Heart left ventricle (tissue), 16 donors: ENCODE data around the gene IGSF9. TPM values are rescaled to one million over a fixed set of nuclear protein-coding genes. Genes with fewer than 3 reads are reported as not detected.

Experiments used
- ATAC-seq, 4 donors: fragments of 200-7000 bp; cut with Tn5 transposase; one replicate each; pipeline ENCODE4 v1.9.1; 2020 to 2022; ENCODE audit warnings: moderate library complexity in 4 of 4, mild to moderate bottlenecking in 3 of 4, moderate number of reproducible peaks in 1 of 4
- DNase-seq, 5 donors: peaks; one replicate each; pipeline ENCODE4 v3.0.0-alpha.2; 2020
- H3K27ac ChIP-seq, 12 donors: fragments of 200-600 bp; sonication (generic) in 4 of 12; one replicate each; pipeline versions ENCODE4 v1.5.0 to v1.8.0; 2016 to 2022; ENCODE audit warnings: mild to moderate bottlenecking in 2 of 12
- H3K27me3 ChIP-seq, 9 donors: fragments of 200-600 bp; sonication (generic) in 2 of 9; one replicate each; pipeline versions ENCODE4 v1.5.1 to v1.8.0; 2016 to 2022; ENCODE audit warnings: mild to moderate bottlenecking in 3 of 9
- H3K36me3 ChIP-seq, 9 donors: fragments of 200-600 bp; sonication (generic) in 2 of 9; one replicate each; pipeline versions ENCODE4 v1.5.0 to v1.8.0; 2018 to 2022; ENCODE audit warnings: mild to moderate bottlenecking in 2 of 9
- H3K4me1 ChIP-seq, 12 donors: fragments of 200-600 bp; sonication (generic) in 4 of 12; one replicate each; pipeline versions ENCODE4 v1.5.0 to v1.8.0; 2016 to 2022; ENCODE audit warnings: mild to moderate bottlenecking in 3 of 12
- H3K4me3 ChIP-seq, 12 donors: fragments of 200-600 bp; sonication (generic) in 4 of 12; one replicate each; pipeline versions ENCODE4 v1.5.0 to v1.8.0; 2017 to 2022; ENCODE audit warnings: mild to moderate bottlenecking in 9 of 12, moderate library complexity in 4 of 12
- H3K9me3 ChIP-seq, 12 donors: fragments of 200-600 bp; sonication (generic) in 4 of 12; one replicate each; pipeline versions ENCODE4 v1.5.0 to v1.8.0; 2016 to 2022; ENCODE audit warnings: mild to moderate bottlenecking in 1 of 12
- CTCF ChIP-seq, 12 donors: fragments of 200-600 bp; sonication (generic) in 4 of 12; IDR thresholded peaks; one replicate each; pipeline versions ENCODE4 v1.5.0 to v1.8.0; 2018 to 2022; ENCODE audit warnings: antibody characterized with exemption in 12 of 12, mild to moderate bottlenecking in 5 of 12
- POLR2A ChIP-seq, 2 donors: fragments of 450-650 bp; IDR thresholded peaks; one replicate each; pipeline ENCODE4 v1.6.1; 2017; ENCODE audit warnings: antibody characterized with exemption in 2 of 2, mild to moderate bottlenecking in 2 of 2, moderate library complexity in 2 of 2
- WGBS, 4 donors: extraction: QIAGEN DNeasy Blood & Tissue Kit in 2 of 4; methylation state at CpG; one replicate each; pipeline versions ENCODE4 v1.1.5 to v1.1.7; 2013 to 2018; 5-methylcytosine and 5-hydroxymethylcytosine counted together
- intact Hi-C, 10 donors: fragments of 100-400 bp; cut with DNase I; formaldehyde crosslinking; loops; one replicate each; pipeline versions ENCODE4 v1.11.1 to v1.14.2; 2022
- polyA plus RNA-seq, 2 donors: library from polyadenylated mRNA; stranded (reverse); fragments of 200-250 nt; gene quantifications; one replicate each; pipeline ENCODE4 v1.2.3, GENCODE V29; 2013
- total RNA-seq, 9 donors: library from RNA; depleted of rRNA in 2 of 9; stranded (reverse); fragments of >200 nt in 2 of 9; fragmentation: NEBNext Ultra II Directional in 3 of 9; extraction: Animal tissue kit (Norgen Biotek cat#: 25700) in 3 of 9; gene quantifications; one replicate each; pipeline versions ENCODE4 v1.1.0 to v1.2.4, GENCODE V29; 2016 to 2023
- donor health status: ischemic (EF 13 %, LVEDD 7.1; RV severe dilation, severe dysfunction).
- donor health status: healthy with polysubstance abuse.
- donor health status: DM: no; HTN: yes; CAD: no.
- donor health status: DM: no; HTN: no; CAD: no.
- donor health status: ischemic (EF 25% LVEDD 6.9; RV normal size, moderate dysfunction).
- donor health status: ischemic (EF 25% LVEDD 5.7; RV mildly dilated, moderate dysfunction).
- donor health status: healthy.
- donor health status: DM: yes; HTN: yes; CAD: no.
- donor health status: ischemic (EF 35%, LVEDD 5.7; RV mildly dilated, moderate dysfunction).
- donor health status: nonischemic (EF 11% LVEDD 7.7; RV severe dilation, severe dysfunction).
- donor health status: DM: yes; HTN: yes; CAD: no.
- donor health status: PGD.
- donor health status: ischemic (EF 29% LVEDD 5.4; RV normal size, mild dysfunction).
- donor health status: nonischemic (EF 23%, LVEDD 6.1; RV moderate dilation, normal function).

Gene IGSF9
- total and polyA plus RNA-seq, 11 donors, result 0.06 to 4.8 (median 0.12) TPM; not detected in 6

GRCh38 chr1:159985473-159985872, 40.1 kb upstream of the IGSF9 start:
- intact Hi-C loops, result no loop called here
- no peak overlapping the region for H3K27ac ChIP-seq
- no peaks in the 10 kb centered on the region for H3K4me1 ChIP-seq
- no peaks in the 10 kb centered on the region for H3K36me3 ChIP-seq
- ATAC-seq (no peak), DNase-seq (no peak)
- WGBS, 4 donors, result 90 to 96% (median 95%) methylated on average over 6 of the region's 6 CpGs
- H3K4me3 ChIP-seq, result no peak overlapping the region
- peaks cover 0 to 10% (median 0%) of the 10 kb centered on the region in 9 donors for H3K27me3 ChIP-seq
- no peaks in the 10 kb centered on the region for H3K9me3 ChIP-seq
- no peak for TF ChIP-seq CTCF (IDR thresholded peaks at IDR 0.05)
- TF ChIP-seq POLR2A (IDR thresholded peaks at IDR 0.05), result no peak

- H3K27ac ChIP-seq, result no peak overlapping the region
These were observed 38.3 kb upstream of the IGSF9 start for GRCh38 chr1:159983681-159984080.

DNA sequence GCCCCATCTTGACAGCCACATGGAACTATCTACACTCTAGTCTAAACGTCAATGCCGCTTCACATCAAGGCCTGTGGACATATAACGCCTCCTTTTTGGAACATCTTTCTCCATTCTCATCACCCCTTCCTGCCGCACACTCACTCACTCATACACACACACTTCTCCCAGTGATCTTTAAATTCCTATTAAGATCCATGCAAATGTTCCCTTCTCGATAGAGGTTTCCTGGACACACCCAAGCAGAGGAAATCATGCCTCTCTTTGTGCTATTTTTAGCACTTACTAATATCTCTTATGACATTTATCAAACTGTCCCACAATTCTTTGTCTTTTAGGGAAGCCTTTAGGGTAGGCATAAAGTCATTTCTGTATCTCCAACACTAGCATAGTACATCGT, 36.9 kb upstream of the IGSF9 start:
- Histone ChIP-seq H3K4me1 (no peaks in the 10 kb centered on the region), H3K4me3 (no peak overlapping the region), H3K27ac (no peak overlapping the region), H3K9me3 (no peaks in the 10 kb centered on the region), H3K27me3 (peaks cover 0 to 19% (median 0%) of the 10 kb centered on the region in 9 donors), H3K36me3 (no peaks in the 10 kb centered on the region)
- 48 to 71% (median 66%) methylated on average over 5 to 6 of the region's 6 CpGs for WGBS, 4 donors
- ATAC-seq (no peak), DNase-seq (no peak)
- intact Hi-C loops, result no loop called here
- TF ChIP-seq POLR2A (IDR thresholded peaks at IDR 0.05), result no peak
- TF ChIP-seq CTCF (IDR thresholded peaks at IDR 0.05), result no peak

More at GRCh38 chr1:159983681-159984080, 38.3 kb upstream of the IGSF9 start:
- WGBS, 4 donors, result 67 to 78% (median 68%) methylated on average over 5 of the region's 5 CpGs
- intact Hi-C loops, result no loop called here
- peaks cover 0 to 15% (median 0%) of the 10 kb centered on the region in 9 donors for H3K27me3 ChIP-seq
- no peak overlapping the region for H3K4me3 ChIP-seq
- no peaks in the 10 kb centered on the region for H3K4me1 ChIP-seq
- no peak for DNase-seq
- no peak for TF ChIP-seq CTCF (IDR thresholded peaks at IDR 0.05)
- no peak for TF ChIP-seq POLR2A (IDR thresholded peaks at IDR 0.05)
- H3K36me3 ChIP-seq, result no peaks in the 10 kb centered on the region
- no peak for ATAC-seq
- no peaks in the 10 kb centered on the region for H3K9me3 ChIP-seq

DNA sequence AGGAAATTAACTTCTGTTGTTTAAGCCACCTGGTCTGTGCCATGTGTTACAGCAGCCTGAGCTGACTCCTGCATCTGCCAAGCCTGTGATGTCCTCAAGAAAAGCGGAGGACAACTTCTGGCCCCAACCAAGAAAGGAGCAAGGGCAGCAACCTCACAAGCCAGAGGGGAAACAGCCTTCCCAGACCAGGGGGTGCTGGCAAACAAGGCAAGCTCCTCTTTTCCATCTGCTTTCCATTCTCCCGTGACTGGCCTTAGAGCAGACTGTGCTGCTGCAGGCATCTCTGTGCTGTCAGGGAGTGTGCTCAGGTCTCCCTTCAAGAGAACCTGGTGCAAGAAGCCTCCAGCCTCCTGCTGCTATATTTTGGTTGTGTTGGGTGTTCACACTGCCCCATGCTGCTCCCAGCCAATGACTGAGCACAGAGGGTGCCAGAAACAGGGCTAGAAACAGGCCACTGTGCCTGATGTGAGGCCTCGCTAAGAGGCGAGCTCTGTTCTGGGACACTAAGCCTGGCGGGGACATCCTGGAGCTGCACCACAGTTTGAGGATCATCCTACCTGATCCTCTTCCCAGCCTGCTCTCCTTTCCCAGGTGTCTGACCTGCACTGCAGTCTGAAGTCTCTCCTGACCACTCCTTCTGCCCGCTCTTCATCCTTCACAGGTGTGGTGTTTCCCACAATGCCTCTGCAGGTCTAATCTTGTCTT, 36.1 kb upstream of the IGSF9 start:
- no peaks in the 10 kb centered on the region for H3K36me3 ChIP-seq
- intact Hi-C loops, result no loop called here
- H3K4me1 ChIP-seq, result no peaks in the 10 kb centered on the region
- TF ChIP-seq POLR2A (IDR thresholded peaks at IDR 0.05), result no peak
- TF ChIP-seq CTCF (IDR thresholded peaks at IDR 0.05), result no peak
- WGBS, 4 donors, result 96 to 98% (median 97%) methylated on average over 6 of the region's 6 CpGs
- peaks cover 0 to 19% (median 0%) of the 10 kb centered on the region in 9 donors for H3K27me3 ChIP-seq
- DNase-seq (no peak), ATAC-seq (no peak)
- H3K4me3 ChIP-seq, result no peak overlapping the region
- no peaks in the 10 kb centered on the region for H3K9me3 ChIP-seq
- H3K27ac ChIP-seq, result no peak overlapping the region
